Stimulated activated CD8-positive, alpha-beta memory T cell treated with anti-CD3 and anti-CD28 coated beads, Interleukin-7, amount 100 ng/mL, for 4 hours (primary cell): ENCODE measurements around the gene OBP2A.
"Not testable (repeated sequence)": the region's sequence is repeated elsewhere in the genome, so short reads cannot be mapped to it uniquely, and the experiment has no call there.

Experiments used
- DNase-seq, 2 donors: peaks; one replicate each; pipeline ENCODE4 v3.0.0-alpha.2; 2020; ENCODE audit warnings: low read depth in 2 of 2

Gene OBP2A

GRCh38 chr9:135526089-135526729 is 19.7 kb upstream of the OBP2A start:
- no peak for DNase-seq

GRCh38 chr9:135526730-135527571 is 19.0 kb upstream of the OBP2A start:
- no peak for DNase-seq

- not testable (repeated sequence) for DNase-seq
These were observed 17.0 kb upstream of the OBP2A start for GRCh38 chr9:135528842-135529435.

GRCh38 chr9:135530146-135530545 is 15.8 kb upstream of the OBP2A start:
- DNase-seq = no peak

- DNase-seq = no peak
These were observed 14.8 kb upstream of the OBP2A start for GRCh38 chr9:135531096-135531495.

- DNase-seq = no peak
These were observed 12.8 kb upstream of the OBP2A start for GRCh38 chr9:135533113-135533512.

- no peak for DNase-seq
These were observed 12.3 kb upstream of the OBP2A start for GRCh38 chr9:135533674-135534073.

- not testable (repeated sequence) for DNase-seq
These were observed 11.7 kb upstream of the OBP2A start for GRCh38 chr9:135534192-135534711.

- DNase-seq = not testable (repeated sequence)
These were observed 11.1 kb upstream of the OBP2A start for GRCh38 chr9:135534826-135535225.

GRCh38 chr9:135535631-135536030 is 10.3 kb upstream of the OBP2A start:
- not testable (repeated sequence) for DNase-seq

- no peak for DNase-seq
These were observed 9.7 kb upstream of the OBP2A start for GRCh38 chr9:135536216-135536615.

GRCh38 chr9:135543262-135543894 is 2.5 kb upstream of the OBP2A start:
- not testable (repeated sequence) for DNase-seq

GRCh38 chr9:135544981-135545635 is 818 bp upstream of the OBP2A start:
- DNase-seq = no peak

GRCh38 chr9:135546792-135547617 is 1.1 kb downstream of the OBP2A start:
- DNase-seq = not testable (repeated sequence)

- DNase-seq = no peak
These were observed 2.1 kb downstream of the OBP2A start for GRCh38 chr9:135547756-135548736.

- DNase-seq = not testable (repeated sequence)
These were observed 3.8 kb downstream of the OBP2A start for GRCh38 chr9:135549478-135550343.

GRCh38 chr9:135550344-135550918 is 4.5 kb downstream of the OBP2A start:
- DNase-seq = no peak

- no peak for DNase-seq
These were observed 5.1 kb downstream of the OBP2A start for GRCh38 chr9:135551031-135551430.
